MM.1S (cell line): ENCODE results near the gene AKAP8L.

ENCODE experiments used
- EZH2 ChIP-seq: fragments of 300-600 bp; sonication (generic); optimal IDR thresholded peaks from 2 replicates; pipeline ENCODE3; 2017; ENCODE audit warnings: low read depth, mild to moderate bottlenecking, antibody characterized with exemption, low read length, mixed read lengths
- EZH2phosphoT487 ChIP-seq: fragments of 300-600 bp; sonication (generic); IDR thresholded peaks from 2 replicates; pipeline ENCODE4 v1.6.1; 2018; ENCODE audit warnings: antibody characterized with exemption, low read length
- TF ChIP-seq, protein P1 (sequence below): fragments of 300-600 bp; sonication (generic); IDR thresholded peaks from 2 replicates; pipeline ENCODE4 v1.5.1; 2016; ENCODE audit warnings: antibody characterized with exemption, low read length, mixed read lengths

DNA sequence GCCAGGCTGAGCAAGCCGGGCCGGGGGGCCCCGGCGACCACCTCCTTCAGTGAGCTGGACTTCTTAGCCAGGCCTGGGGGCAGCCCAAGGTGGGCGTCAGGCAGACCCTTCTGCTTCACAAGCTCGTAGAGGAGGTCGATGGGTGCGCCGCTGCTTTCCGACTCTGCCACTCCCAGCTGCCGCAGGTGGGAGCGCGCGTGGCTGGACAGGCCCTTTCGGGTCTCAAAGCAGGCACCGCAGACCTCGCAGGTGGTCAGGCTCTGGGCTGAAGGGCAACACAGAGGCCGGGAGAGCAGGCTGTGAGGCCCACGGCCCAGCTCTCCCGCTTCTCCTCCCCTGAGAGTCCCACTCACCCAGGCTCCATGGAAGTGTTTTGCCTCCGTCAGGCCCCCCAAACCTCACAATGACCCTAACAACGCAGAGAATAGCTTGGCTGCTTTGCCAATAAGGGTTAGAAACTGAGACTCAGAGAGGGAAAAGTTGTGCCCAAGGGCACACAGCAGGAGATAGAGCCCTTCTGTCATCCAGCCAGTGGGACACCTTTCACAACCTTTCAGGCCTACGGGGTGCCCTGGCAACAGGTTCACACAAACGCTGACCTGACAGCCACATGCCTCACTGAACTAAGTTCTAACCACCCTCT, 11.2 kb upstream of the AKAP8L start:
- no peak for TF ChIP-seq EZH2
- TF ChIP-seq, protein P1, sequence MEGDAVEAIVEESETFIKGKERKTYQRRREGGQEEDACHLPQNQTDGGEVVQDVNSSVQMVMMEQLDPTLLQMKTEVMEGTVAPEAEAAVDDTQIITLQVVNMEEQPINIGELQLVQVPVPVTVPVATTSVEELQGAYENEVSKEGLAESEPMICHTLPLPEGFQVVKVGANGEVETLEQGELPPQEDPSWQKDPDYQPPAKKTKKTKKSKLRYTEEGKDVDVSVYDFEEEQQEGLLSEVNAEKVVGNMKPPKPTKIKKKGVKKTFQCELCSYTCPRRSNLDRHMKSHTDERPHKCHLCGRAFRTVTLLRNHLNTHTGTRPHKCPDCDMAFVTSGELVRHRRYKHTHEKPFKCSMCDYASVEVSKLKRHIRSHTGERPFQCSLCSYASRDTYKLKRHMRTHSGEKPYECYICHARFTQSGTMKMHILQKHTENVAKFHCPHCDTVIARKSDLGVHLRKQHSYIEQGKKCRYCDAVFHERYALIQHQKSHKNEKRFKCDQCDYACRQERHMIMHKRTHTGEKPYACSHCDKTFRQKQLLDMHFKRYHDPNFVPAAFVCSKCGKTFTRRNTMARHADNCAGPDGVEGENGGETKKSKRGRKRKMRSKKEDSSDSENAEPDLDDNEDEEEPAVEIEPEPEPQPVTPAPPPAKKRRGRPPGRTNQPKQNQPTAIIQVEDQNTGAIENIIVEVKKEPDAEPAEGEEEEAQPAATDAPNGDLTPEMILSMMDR, result no peak
- TF ChIP-seq EZH2phosphoT487, result no peak
